ENCODE measurements around the gene UCKL1.
"Not testable (repeated sequence)": the region's sequence is repeated elsewhere in the genome, so short reads cannot be mapped to it uniquely, and the experiment has no call there.

The UCKL1 gene

DNA sequence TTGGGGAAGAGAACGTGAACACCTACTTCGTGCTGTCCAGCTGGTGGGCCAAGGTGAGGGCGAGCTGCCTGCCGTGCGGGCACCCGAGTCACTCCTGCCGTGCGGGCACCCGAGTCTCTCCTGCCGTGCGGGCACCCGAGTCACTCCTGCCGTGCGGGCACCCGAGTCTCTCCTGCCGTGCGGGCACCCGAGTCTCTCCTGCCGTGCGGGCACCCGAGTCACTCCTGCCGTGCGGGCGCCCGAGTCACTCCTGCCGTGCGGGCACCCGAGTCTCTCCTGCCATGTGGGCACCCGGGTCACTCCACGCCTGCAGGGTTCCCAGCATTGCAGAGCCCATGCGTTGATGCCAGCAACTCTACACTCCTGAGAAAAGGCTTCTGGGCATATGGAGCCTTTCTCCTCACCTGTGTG, 26.7 kb downstream of the UCKL1 start:
- not testable (repeated sequence) for H4K91ac ChIP-seq (ENCODE audit: low read length); H3K27me3 ChIP-seq (ENCODE audit: control insufficient read depth in 1 of 2, insufficient read depth in 1 of 2, low read length in 2 of 2); H2BK120ac ChIP-seq (ENCODE audit: low read depth, low read length); H2BK15ac ChIP-seq (ENCODE audit: low read depth, poor library complexity, severe bottlenecking); H3K14ac ChIP-seq (ENCODE audit: low read length in 2 of 2); H3K4me3 ChIP-seq (ENCODE audit: insufficient read depth in 1 of 2, low read depth in 1 of 2, low read length in 2 of 2); H2BK12ac ChIP-seq (ENCODE audit: low read length in 2 of 2); H3K9me3 ChIP-seq (ENCODE audit: control insufficient read depth, low read length); H3K4me2 ChIP-seq (ENCODE audit: low read length, poor library complexity, severe bottlenecking); H3K18ac ChIP-seq (ENCODE audit: low read depth in 1 of 2, low read length in 2 of 2); H3K4ac ChIP-seq (ENCODE audit: low read depth in 1 of 2, low read length in 2 of 2); H2AK5ac ChIP-seq (ENCODE audit: low read length, severe bottlenecking); DNase-seq; H2BK5ac ChIP-seq (ENCODE audit: low read depth, low read length, poor library complexity, severe bottlenecking); H3K27ac ChIP-seq (ENCODE audit: low read length, poor library complexity, severe bottlenecking); H3K23ac ChIP-seq (ENCODE audit: low read length in 2 of 2); H4K8ac ChIP-seq (ENCODE audit: low read length); H3K9ac ChIP-seq (ENCODE audit: low read length); H2AFZ ChIP-seq (ENCODE audit: low read depth, low read length)
- Histone ChIP-seq H3K4me1 (ENCODE audit: control insufficient read depth, insufficient read depth, low read depth, low read length) (peaks cover 22% of the 10 kb centered on the region), H3K36me3 (ENCODE audit: control insufficient read depth in 1 of 2, insufficient read depth in 2 of 2, low read depth in 1 of 2, low read length in 2 of 2) (peaks cover 69 to 77% of the 10 kb centered on the region in 2 experiments), H3K79me1 (replicated peaks; ENCODE audit: low read length, poor library complexity, severe bottlenecking) (peaks cover 57% of the 10 kb centered on the region)
- WGBS, result 97% methylated on average over 31 of the region's 31 CpGs

GRCh38 chr20:63929071-63929470, 27.1 kb downstream of the UCKL1 start:
- H4K8ac ChIP-seq (ENCODE audit: low read length), result no peak overlapping the region
- no peak overlapping the region for H2BK12ac ChIP-seq (ENCODE audit: low read length in 2 of 2)
- H3K36me3 ChIP-seq (ENCODE audit: control insufficient read depth in 1 of 2, insufficient read depth in 2 of 2, low read depth in 1 of 2, low read length in 2 of 2), result peaks cover 69 to 76% of the 10 kb centered on the region in 2 experiments
- no peaks in the 10 kb centered on the region for H3K9me3 ChIP-seq (ENCODE audit: control insufficient read depth, low read length)
- H3K23ac ChIP-seq (ENCODE audit: low read length in 2 of 2), result no peak overlapping the region
- H3K4me3 ChIP-seq (ENCODE audit: insufficient read depth in 1 of 2, low read depth in 1 of 2, low read length in 2 of 2), result no peak overlapping the region
- 98% methylated on average over 26 of the region's 26 CpGs for WGBS
- no peaks in the 10 kb centered on the region for H3K27me3 ChIP-seq (ENCODE audit: control insufficient read depth in 1 of 2, insufficient read depth in 1 of 2, low read length in 2 of 2)
- no peak overlapping the region for H3K18ac ChIP-seq (ENCODE audit: low read depth in 1 of 2, low read length in 2 of 2)
- no peak overlapping the region for H3K4me2 ChIP-seq (ENCODE audit: low read length, poor library complexity, severe bottlenecking)
- H2BK120ac ChIP-seq (ENCODE audit: low read depth, low read length), result no peak overlapping the region
- no peak for DNase-seq
- peaks cover 18% of the 10 kb centered on the region for H3K4me1 ChIP-seq (ENCODE audit: control insufficient read depth, insufficient read depth, low read depth, low read length)
- no peak overlapping the region for H3K14ac ChIP-seq (ENCODE audit: low read length in 2 of 2)
- H3K9ac ChIP-seq (ENCODE audit: low read length), result no peak overlapping the region
- peaks cover 57% of the 10 kb centered on the region for H3K79me1 ChIP-seq (replicated peaks; ENCODE audit: low read length, poor library complexity, severe bottlenecking)
- H2BK15ac ChIP-seq (ENCODE audit: low read depth, poor library complexity, severe bottlenecking), result no peak overlapping the region
- H3K27ac ChIP-seq (ENCODE audit: low read length, poor library complexity, severe bottlenecking), result no peak overlapping the region
- no peak overlapping the region for H4K91ac ChIP-seq (ENCODE audit: low read length)
- H3K4ac ChIP-seq (ENCODE audit: low read depth in 1 of 2, low read length in 2 of 2), result no peak overlapping the region
- no peak overlapping the region for H2AFZ ChIP-seq (ENCODE audit: low read depth, low read length)
- no peak overlapping the region for H2AK5ac ChIP-seq (ENCODE audit: low read length, severe bottlenecking)
- H2BK5ac ChIP-seq (ENCODE audit: low read depth, low read length, poor library complexity, severe bottlenecking), result no peak overlapping the region

DNA sequence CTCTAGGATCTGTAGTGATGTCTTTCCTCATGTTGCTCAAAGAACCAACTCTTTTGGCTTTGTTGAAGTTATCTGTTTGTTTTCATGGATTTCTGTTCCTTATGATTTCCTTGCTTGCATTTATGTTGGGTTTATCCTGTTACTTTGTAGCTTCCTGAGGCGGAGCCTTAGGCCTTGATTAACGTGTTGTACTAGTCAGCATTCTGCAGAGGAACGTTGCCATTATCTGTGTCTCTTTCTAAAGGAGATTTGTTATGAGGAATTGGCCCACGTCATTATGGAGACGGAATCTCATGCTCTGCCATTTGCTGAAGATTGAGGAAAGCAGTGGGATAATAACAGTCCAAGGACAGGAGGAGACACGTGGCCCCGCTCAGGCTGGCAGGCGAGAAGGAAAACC, 29.9 kb downstream of the UCKL1 start:
- Histone ChIP-seq H3K4me2 (ENCODE audit: low read length, poor library complexity, severe bottlenecking) (no peak overlapping the region), H2BK12ac (ENCODE audit: low read length in 2 of 2) (no peak overlapping the region), H4K8ac (ENCODE audit: low read length) (no peak overlapping the region), H3K36me3 (ENCODE audit: control insufficient read depth in 1 of 2, insufficient read depth in 2 of 2, low read depth in 1 of 2, low read length in 2 of 2) (peaks cover 45 to 62% of the 10 kb centered on the region in 2 experiments), H3K14ac (ENCODE audit: low read length in 2 of 2) (no peak overlapping the region), H2AK5ac (ENCODE audit: low read length, severe bottlenecking) (no peak overlapping the region), H2BK15ac (ENCODE audit: low read depth, poor library complexity, severe bottlenecking) (no peak overlapping the region), H2AFZ (ENCODE audit: low read depth, low read length) (no peak overlapping the region), H3K23ac (ENCODE audit: low read length in 2 of 2) (no peak overlapping the region), H3K4me3 (ENCODE audit: insufficient read depth in 1 of 2, low read depth in 1 of 2, low read length in 2 of 2) (no peak overlapping the region), H3K27me3 (ENCODE audit: control insufficient read depth in 1 of 2, insufficient read depth in 1 of 2, low read length in 2 of 2) (no peaks in the 10 kb centered on the region), H3K9me3 (ENCODE audit: control insufficient read depth, low read length) (no peaks in the 10 kb centered on the region), H2BK120ac (ENCODE audit: low read depth, low read length) (no peak overlapping the region), H3K4me1 (ENCODE audit: control insufficient read depth, insufficient read depth, low read depth, low read length) (peaks cover 10% of the 10 kb centered on the region), H2BK5ac (ENCODE audit: low read depth, low read length, poor library complexity, severe bottlenecking) (no peak overlapping the region), H4K91ac (ENCODE audit: low read length) (no peak overlapping the region), H3K18ac (ENCODE audit: low read depth in 1 of 2, low read length in 2 of 2) (no peak overlapping the region), H3K27ac (ENCODE audit: low read length, poor library complexity, severe bottlenecking) (no peak overlapping the region), H3K79me1 (replicated peaks; ENCODE audit: low read length, poor library complexity, severe bottlenecking) (peaks cover 49% of the 10 kb centered on the region), H3K4ac (ENCODE audit: low read depth in 1 of 2, low read length in 2 of 2) (no peak overlapping the region), H3K9ac (ENCODE audit: low read length) (no peak overlapping the region)
- 84% methylated on average over 8 of the region's 8 CpGs for WGBS
- no peak for DNase-seq

- peaks cover 43% of the 10 kb centered on the region for H3K79me1 ChIP-seq (replicated peaks; ENCODE audit: low read length, poor library complexity, severe bottlenecking)
- DNase-seq, result no peak
- H3K36me3 ChIP-seq (ENCODE audit: control insufficient read depth in 1 of 2, insufficient read depth in 2 of 2, low read depth in 1 of 2, low read length in 2 of 2), result peaks cover 32 to 56% of the 10 kb centered on the region in 2 experiments
- no peaks in the 10 kb centered on the region for H3K27me3 ChIP-seq (ENCODE audit: control insufficient read depth in 1 of 2, insufficient read depth in 1 of 2, low read length in 2 of 2)
- H3K27ac ChIP-seq (ENCODE audit: low read length, poor library complexity, severe bottlenecking), result no peak overlapping the region
- H2BK120ac ChIP-seq (ENCODE audit: low read depth, low read length), result no peak overlapping the region
- H2BK15ac ChIP-seq (ENCODE audit: low read depth, poor library complexity, severe bottlenecking), result no peak overlapping the region
- H3K14ac ChIP-seq (ENCODE audit: low read length in 2 of 2), result no peak overlapping the region
- H2BK12ac ChIP-seq (ENCODE audit: low read length in 2 of 2), result no peak overlapping the region
- no peak overlapping the region for H3K18ac ChIP-seq (ENCODE audit: low read depth in 1 of 2, low read length in 2 of 2)
- H2AK5ac ChIP-seq (ENCODE audit: low read length, severe bottlenecking), result no peak overlapping the region
- no peak overlapping the region for H2BK5ac ChIP-seq (ENCODE audit: low read depth, low read length, poor library complexity, severe bottlenecking)
- H3K4ac ChIP-seq (ENCODE audit: low read depth in 1 of 2, low read length in 2 of 2), result no peak overlapping the region
- H3K4me1 ChIP-seq (ENCODE audit: control insufficient read depth, insufficient read depth, low read depth, low read length), result peaks cover 2% of the 10 kb centered on the region
- H3K23ac ChIP-seq (ENCODE audit: low read length in 2 of 2), result no peak overlapping the region
- no peak overlapping the region for H3K4me2 ChIP-seq (ENCODE audit: low read length, poor library complexity, severe bottlenecking)
- no peak overlapping the region for H2AFZ ChIP-seq (ENCODE audit: low read depth, low read length)
- H4K91ac ChIP-seq (ENCODE audit: low read length), result no peak overlapping the region
- H3K4me3 ChIP-seq (ENCODE audit: insufficient read depth in 1 of 2, low read depth in 1 of 2, low read length in 2 of 2), result no peak overlapping the region
- H3K9me3 ChIP-seq (ENCODE audit: control insufficient read depth, low read length), result no peaks in the 10 kb centered on the region
- H4K8ac ChIP-seq (ENCODE audit: low read length), result no peak overlapping the region
- no peak overlapping the region for H3K9ac ChIP-seq (ENCODE audit: low read length)
- WGBS, result 97% methylated on average over 9 of the region's 9 CpGs
Measured at GRCh38 chr20:63924241-63924640, 32.0 kb downstream of the UCKL1 start.

Data from mesenchymal stem cell (in vitro differentiated cells and primary cell).